Keratinocyte (primary cell): ENCODE data around the gene SLC7A1.

Source experiments
- EZH2 ChIP-seq: IDR thresholded peaks from one replicate; pipeline ENCODE4 v1.6.1; 2012; ENCODE audit warnings: inconsistent platforms, mild to moderate bottlenecking, low read length, moderate library complexity
- TF ChIP-seq, protein P1 (sequence below), 3 experiments: IDR thresholded peaks in 1 of 3; conservative IDR thresholded peaks in 1 of 3; optimal IDR thresholded peaks in 1 of 3; 2 replicates in 2 of 3; 3 replicates in 1 of 3; pipeline versions ENCODE3 to v1.5.1; 2011; ENCODE audit warnings: low read length in 3 of 3, mild to moderate bottlenecking in 3 of 3, moderate library complexity in 2 of 3, control low read depth in 1 of 3, inconsistent platforms in 1 of 3; ENCODE audit not compliant: insufficient read depth in 2 of 3; ENCODE audit errors: extremely low read depth in 1 of 3

DNA sequence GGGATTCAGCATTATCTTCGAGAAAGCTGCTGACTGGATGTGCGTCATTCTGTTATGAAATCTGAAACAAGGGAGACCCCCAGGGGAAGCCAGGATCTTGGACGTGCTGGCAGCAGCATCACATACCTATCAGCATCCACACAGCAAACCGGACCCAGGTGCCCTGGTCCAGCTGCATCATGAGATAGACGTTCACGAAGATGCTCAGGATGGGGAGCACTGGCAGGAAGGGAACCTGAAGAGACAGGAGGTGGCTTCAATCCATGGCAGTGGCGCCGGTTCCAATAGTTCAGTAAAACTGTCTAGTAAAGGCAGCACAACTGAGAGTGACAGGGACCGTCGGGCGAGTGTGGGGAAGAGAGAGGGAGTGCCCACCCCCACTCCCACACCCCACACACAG, 79.5 kb downstream of the SLC7A1 start:
- TF ChIP-seq, protein P1, sequence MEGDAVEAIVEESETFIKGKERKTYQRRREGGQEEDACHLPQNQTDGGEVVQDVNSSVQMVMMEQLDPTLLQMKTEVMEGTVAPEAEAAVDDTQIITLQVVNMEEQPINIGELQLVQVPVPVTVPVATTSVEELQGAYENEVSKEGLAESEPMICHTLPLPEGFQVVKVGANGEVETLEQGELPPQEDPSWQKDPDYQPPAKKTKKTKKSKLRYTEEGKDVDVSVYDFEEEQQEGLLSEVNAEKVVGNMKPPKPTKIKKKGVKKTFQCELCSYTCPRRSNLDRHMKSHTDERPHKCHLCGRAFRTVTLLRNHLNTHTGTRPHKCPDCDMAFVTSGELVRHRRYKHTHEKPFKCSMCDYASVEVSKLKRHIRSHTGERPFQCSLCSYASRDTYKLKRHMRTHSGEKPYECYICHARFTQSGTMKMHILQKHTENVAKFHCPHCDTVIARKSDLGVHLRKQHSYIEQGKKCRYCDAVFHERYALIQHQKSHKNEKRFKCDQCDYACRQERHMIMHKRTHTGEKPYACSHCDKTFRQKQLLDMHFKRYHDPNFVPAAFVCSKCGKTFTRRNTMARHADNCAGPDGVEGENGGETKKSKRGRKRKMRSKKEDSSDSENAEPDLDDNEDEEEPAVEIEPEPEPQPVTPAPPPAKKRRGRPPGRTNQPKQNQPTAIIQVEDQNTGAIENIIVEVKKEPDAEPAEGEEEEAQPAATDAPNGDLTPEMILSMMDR (optimal IDR thresholded peaks at IDR 0.05 in 1 of 3, IDR thresholded peaks at IDR 0.05 in 1 of 3, conservative IDR thresholded peaks at IDR 0.05 in 1 of 3; ENCODE audit: extremely low read depth in 1 of 3, insufficient read depth in 2 of 3, low read length in 3 of 3), result no peak
- TF ChIP-seq EZH2, result no peak
